HPDE6-E6E7 (cell line): ENCODE data around the gene TRIM24.
"Not testable (repeated sequence)": the region's sequence is repeated elsewhere in the genome, so short reads cannot be mapped to it uniquely, and the experiment has no call there.

Source experiments
- DNase-seq: peaks from one replicate; pipeline ENCODE4 v3.0.0; 2011; ENCODE audit warnings: missing footprints; ENCODE audit errors: extremely low spot score

The TRIM24 gene

GRCh38 chr7:138493535-138493934 lies 33.5 kb downstream of the TRIM24 start:
- DNase-seq: no peak

GRCh38 chr7:138495485-138495884 lies 35.4 kb downstream of the TRIM24 start:
- DNase-seq: no peak

GRCh38 chr7:138499340-138499739 lies 39.3 kb downstream of the TRIM24 start:
- DNase-seq: no peak

- DNase-seq: not testable (repeated sequence)
These were observed 40.2 kb downstream of the TRIM24 start for GRCh38 chr7:138500303-138500702.

GRCh38 chr7:138500892-138501291 lies 40.8 kb downstream of the TRIM24 start:
- DNase-seq: no peak

- no peak for DNase-seq
These were observed 42.1 kb downstream of the TRIM24 start for GRCh38 chr7:138502023-138502767.

GRCh38 chr7:138505361-138505873 lies 45.4 kb downstream of the TRIM24 start:
- DNase-seq: no peak

GRCh38 chr7:138506764-138507163 lies 46.7 kb downstream of the TRIM24 start:
- no peak for DNase-seq

- DNase-seq: no peak
These were observed 49.9 kb downstream of the TRIM24 start for GRCh38 chr7:138510003-138510402.

- DNase-seq: no peak
These were observed 52.2 kb downstream of the TRIM24 start for GRCh38 chr7:138512092-138512858.

GRCh38 chr7:138512885-138513284 lies 52.8 kb downstream of the TRIM24 start:
- DNase-seq: no peak

GRCh38 chr7:138513344-138513871 lies 53.3 kb downstream of the TRIM24 start:
- no peak for DNase-seq

- no peak for DNase-seq
These were observed 54.0 kb downstream of the TRIM24 start for GRCh38 chr7:138514044-138514443.

- DNase-seq: no peak
These were observed 55.0 kb downstream of the TRIM24 start for GRCh38 chr7:138515001-138515528.

GRCh38 chr7:138519061-138519798 lies 59.2 kb downstream of the TRIM24 start:
- no peak for DNase-seq

GRCh38 chr7:138520742-138521141 lies 60.7 kb downstream of the TRIM24 start:
- no peak for DNase-seq

- no peak for DNase-seq
These were observed 61.9 kb downstream of the TRIM24 start for GRCh38 chr7:138521837-138522461.

- no peak for DNase-seq
These were observed 64.2 kb downstream of the TRIM24 start for GRCh38 chr7:138524259-138524658.

- no peak for DNase-seq
These were observed 65.7 kb downstream of the TRIM24 start for GRCh38 chr7:138525757-138526156.

- DNase-seq: no peak
These were observed 67.7 kb downstream of the TRIM24 start for GRCh38 chr7:138527746-138528223.

- DNase-seq: not testable (repeated sequence)
These were observed 76.8 kb downstream of the TRIM24 start for GRCh38 chr7:138536833-138537232.
